ENCODE measurements around the gene UAP1. TPM values are rescaled to one million over a fixed set of nuclear protein-coding genes. Genes with fewer than 3 reads are reported as not detected.

UAP1 gene
- 40.8 and 49.6 TPM in 2 replicates for total RNA-seq (2014; rRNA removed; shearing (Covaris generic))

DNA sequence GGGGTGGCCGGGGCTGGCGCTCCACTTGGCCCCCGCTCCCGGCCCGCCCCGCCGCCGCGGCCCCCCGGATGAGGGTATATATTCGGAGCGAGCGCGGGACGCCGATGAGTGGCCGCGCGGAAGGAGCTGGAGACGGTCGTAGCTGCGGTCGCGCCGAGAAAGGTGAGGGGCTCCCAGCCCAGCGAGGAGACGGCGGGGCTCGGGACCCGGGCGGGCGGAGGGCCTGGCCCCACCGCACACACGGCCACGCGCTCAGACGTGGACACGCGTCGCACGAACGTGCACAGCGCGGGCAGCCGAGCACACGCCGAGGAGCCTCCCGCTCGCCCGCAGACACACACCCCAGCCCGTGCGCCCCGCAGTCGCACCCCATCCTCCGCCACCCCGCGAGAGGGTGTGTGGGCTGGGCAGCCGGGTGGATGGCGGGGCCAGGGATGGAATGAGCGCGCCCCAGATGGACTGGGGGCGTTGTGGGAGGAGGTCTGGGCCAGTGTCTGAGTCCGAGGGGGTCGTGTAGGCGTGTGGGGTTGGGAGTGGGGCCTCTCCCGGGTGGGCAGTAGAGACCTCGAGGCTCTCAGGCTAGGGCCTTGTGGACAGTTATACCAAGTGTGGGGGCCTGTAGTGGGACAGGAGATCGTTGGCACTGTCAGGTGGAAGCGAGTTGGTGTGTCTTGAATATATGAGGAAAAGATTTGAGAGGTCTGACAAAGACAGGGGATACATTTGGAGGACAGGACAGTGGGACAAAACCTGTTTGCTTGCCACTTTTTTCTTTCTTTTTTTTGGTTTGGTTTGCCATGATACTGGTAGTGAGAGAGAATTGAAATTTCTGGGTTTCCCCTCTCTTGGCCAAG lies at the start of gene UAP1:
Gene UAP1, plus strand, starts transcription at position 107 of the 854 bp plus-strand sequence. CDS start 4,347 bp downstream, outside the sequence.
- peak; percentile 7 for DNase-seq (ENCODE audit: low spot score)

- no peak for DNase-seq (ENCODE audit: low spot score)
Measured at GRCh38 chr1:162527314-162527713, 34.2 kb upstream of the UAP1 start.

GRCh38 chr1:162530307-162530987 lies 31.1 kb upstream of the UAP1 start:
- DNase-seq (ENCODE audit: low spot score), result no peak

GRCh38 chr1:162530988-162531319 lies 30.6 kb upstream of the UAP1 start:
- DNase-seq (ENCODE audit: low spot score), result no peak

GRCh38 chr1:162535501-162535900 lies 26.0 kb upstream of the UAP1 start:
- DNase-seq (ENCODE audit: low spot score), result no peak

DNA sequence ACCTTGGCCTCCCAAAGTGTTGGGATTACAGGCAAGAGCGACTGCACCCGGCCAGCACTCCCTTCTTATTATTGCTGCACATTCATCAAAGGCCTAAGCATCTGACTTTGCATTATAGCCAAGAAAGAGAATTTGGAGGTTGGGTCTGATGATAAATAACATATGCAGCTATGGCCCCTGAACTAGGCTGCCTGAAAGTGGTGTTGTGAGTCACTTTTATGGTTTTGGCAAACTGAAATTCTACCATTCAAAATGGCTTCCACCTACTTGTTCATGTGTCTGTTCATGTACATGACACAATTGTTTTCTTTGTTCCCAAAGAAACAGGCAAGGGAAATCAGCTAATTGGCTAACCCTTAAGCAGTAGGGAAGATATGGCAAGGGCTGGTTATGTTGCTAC lies 25.0 kb upstream of the UAP1 start:
- no peak for DNase-seq (ENCODE audit: low spot score)

DNA sequence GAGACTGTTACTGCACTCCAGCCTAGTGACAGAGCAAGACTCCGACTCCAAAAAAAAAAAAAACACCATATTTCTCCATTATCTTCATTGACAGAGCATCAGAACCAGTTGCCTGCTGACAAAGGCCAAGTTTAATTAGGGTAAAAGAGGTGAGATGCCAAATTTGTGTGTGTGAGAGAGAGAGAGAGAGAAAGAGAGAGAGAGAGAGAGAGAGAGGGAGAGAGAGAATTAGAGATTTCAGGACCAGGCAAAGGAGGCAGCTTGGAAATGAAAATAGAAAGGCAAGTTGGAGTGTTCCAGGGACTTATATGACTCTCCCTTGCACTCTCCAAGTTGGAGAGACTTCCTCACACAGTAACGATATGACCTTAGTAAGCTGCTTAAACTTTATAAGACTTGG lies 24.3 kb upstream of the UAP1 start:
- DNase-seq (ENCODE audit: low spot score), result no peak

DNA sequence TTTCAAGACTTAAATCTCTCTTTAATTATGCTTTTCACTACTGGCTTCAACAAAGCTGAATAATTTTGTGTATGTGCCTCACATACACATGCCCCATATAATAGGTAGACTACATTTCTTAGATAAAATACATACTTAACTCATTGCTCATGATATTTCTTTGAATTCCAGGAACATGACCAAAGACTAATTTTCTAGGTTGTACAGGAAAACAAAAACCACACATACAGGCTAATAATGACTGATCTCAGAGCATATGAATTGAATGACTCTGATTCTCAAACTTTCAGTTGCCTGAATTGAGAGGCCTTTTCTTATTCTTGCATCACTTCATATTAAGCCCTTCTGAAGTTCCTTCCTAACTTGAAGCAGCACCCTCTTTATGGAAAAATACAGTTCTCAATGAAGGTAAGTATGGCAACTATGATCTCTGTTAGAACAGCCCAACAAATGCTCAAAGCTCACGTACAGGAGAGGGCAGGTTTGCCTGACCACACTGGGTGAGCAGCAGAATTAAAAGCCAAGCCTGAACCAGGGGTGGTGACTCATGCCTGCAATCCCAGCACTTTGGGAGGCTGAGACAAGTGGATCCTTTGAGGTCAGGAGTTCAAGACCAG lies 22.6 kb upstream of the UAP1 start:
- DNase-seq (ENCODE audit: low spot score), result peak; percentile 75

GRCh38 chr1:162541619-162542141 lies 19.8 kb upstream of the UAP1 start:
- DNase-seq (ENCODE audit: low spot score), result peak; percentile 73

- DNase-seq (ENCODE audit: low spot score), result no peak
Measured at GRCh38 chr1:162543228-162543627, 18.3 kb upstream of the UAP1 start.

- no peak for DNase-seq (ENCODE audit: low spot score)
Measured at GRCh38 chr1:162548170-162548569, 13.4 kb upstream of the UAP1 start.

- DNase-seq (ENCODE audit: low spot score), result no peak
Measured at GRCh38 chr1:162549001-162549400, 12.5 kb upstream of the UAP1 start.

GRCh38 chr1:162550925-162551324 lies 10.6 kb upstream of the UAP1 start:
- DNase-seq (ENCODE audit: low spot score), result no peak

GRCh38 chr1:162551969-162552683 lies 9.4 kb upstream of the UAP1 start:
- DNase-seq (ENCODE audit: low spot score), result no peak

- DNase-seq (ENCODE audit: low spot score), result no peak
Measured at GRCh38 chr1:162552684-162553252, 8.8 kb upstream of the UAP1 start.

DNA sequence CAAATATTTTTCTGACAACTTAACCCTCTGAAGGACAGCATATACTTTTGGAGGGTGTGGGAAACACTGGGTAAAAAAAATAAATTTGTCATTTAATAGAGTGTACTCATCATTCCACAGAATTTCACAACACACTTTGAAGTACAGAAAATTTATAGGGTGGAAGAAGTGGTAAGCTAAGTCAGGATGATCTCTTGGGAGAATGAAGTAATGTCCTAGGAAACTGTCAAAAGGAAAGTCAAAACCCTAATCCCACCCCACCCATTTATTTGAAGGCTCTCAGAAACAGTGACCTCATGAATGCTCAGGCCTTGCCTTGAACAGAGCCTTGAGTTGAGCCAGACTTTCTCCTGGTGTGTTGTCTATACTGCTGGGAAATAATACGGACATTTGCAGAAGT lies 7.3 kb upstream of the UAP1 start:
- no peak for DNase-seq (ENCODE audit: low spot score)

DNA sequence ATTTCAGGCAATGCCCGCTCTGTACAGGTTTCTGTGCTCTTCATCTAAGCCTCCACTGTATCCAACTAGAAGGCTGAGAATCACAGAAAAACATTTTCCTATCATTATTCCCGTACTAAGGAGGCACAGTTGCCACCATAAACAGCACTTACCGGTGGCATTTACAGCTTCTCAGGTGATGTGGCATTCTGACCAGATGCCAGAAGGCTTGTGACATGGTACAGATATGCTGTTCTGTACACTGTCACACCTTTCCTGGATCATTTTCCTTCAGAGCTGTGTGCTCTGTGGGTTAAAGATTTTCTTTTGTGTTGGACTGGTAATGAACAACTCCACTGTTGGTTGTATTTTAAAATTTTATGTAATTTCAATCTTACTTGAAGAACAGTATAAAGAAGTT lies 4.0 kb upstream of the UAP1 start:
- DNase-seq (ENCODE audit: low spot score), result no peak

DNA sequence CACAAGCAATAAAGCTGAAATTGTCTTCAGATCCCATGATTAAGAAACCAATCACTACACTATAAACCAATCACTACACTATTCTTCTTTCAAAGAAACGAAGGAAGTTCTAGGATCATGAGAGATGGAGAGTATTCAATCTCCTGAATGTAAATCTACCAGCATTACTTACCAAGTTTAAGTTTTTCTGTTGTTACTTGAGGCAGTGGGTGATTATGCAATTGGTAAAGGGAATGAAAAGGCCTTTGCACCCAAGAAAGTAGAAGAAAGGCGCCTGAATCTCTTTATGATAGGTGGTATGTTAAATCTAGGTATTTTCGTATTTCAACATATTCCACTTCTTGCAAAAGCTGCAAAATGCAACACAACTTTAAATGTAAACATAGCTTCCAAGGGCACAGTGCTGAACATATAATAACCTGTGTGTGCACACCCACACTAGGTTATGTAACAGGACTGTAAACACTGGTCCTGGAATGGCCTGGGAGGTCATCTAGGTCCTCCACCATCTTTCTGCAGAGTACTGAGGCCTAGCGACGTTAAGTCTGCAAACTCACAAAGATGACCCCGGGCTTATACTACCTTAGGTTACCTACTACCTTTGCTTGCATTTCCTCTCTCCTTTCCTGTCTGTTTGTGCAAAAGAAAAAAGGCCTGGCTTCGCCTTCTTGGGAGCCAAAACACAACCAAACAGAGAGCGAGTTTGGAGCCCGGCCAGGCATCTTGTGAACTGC lies 1.1 kb upstream of the UAP1 start:
- DNase-seq (ENCODE audit: low spot score), result no peak

DNA sequence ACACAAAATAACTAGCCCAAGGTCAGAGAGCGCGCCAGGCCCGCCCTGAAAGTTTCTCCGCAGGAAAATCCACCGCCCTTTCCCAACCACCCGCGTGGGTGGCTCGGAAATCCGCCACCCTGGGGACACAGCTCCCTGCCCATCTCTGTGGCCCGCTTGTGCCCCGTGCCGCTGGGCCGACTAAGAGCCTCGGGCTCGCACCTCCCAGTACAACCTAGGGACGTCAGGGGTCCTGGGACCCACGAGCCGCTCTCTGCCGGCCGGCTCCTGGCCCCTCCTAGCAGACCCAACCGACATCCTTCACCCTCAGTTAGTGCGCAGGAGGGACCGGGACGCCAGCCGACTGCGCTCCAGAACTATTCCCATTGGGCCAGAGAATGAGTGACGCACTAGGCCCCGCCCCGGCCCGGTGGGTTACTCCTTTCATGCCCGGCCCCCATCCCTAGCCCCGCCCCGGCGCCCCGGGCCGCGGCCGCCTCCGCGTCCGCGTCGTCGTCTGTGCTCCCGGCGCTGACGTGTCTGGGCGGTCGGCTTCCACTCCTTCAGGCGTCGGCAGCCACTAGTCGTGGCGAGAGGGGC lies 396 bp upstream of the UAP1 start:
- DNase-seq (ENCODE audit: low spot score), result peak; percentile 92

GRCh38 chr1:162562470-162562828 lies 927 bp downstream of the UAP1 start:
- DNase-seq (ENCODE audit: low spot score), result peak; percentile 11

All from H4 (cell line).